ENCODE measurements around the gene EXOSC7.
A peak's percentile ranks its signal among the peaks of the same experiment; 100 is the strongest.

Gene EXOSC7

GRCh38 chr3:45021524-45022297, 45.7 kb downstream of the EXOSC7 start:
- TF ChIP-seq, protein P1, sequence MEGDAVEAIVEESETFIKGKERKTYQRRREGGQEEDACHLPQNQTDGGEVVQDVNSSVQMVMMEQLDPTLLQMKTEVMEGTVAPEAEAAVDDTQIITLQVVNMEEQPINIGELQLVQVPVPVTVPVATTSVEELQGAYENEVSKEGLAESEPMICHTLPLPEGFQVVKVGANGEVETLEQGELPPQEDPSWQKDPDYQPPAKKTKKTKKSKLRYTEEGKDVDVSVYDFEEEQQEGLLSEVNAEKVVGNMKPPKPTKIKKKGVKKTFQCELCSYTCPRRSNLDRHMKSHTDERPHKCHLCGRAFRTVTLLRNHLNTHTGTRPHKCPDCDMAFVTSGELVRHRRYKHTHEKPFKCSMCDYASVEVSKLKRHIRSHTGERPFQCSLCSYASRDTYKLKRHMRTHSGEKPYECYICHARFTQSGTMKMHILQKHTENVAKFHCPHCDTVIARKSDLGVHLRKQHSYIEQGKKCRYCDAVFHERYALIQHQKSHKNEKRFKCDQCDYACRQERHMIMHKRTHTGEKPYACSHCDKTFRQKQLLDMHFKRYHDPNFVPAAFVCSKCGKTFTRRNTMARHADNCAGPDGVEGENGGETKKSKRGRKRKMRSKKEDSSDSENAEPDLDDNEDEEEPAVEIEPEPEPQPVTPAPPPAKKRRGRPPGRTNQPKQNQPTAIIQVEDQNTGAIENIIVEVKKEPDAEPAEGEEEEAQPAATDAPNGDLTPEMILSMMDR (IDR thresholded peaks at IDR 0.05; ENCODE audit: low read depth, low read length) = no peak
- no peak for DNase-seq (ENCODE audit: extremely low read depth, low read depth)

GRCh38 chr3:45023675-45024074, 47.6 kb downstream of the EXOSC7 start:
- TF ChIP-seq, protein P1 (IDR thresholded peaks at IDR 0.05; ENCODE audit: low read depth, low read length) = no peak
- DNase-seq (ENCODE audit: extremely low read depth, low read depth) = no peak

GRCh38 chr3:45024542-45025255, 48.7 kb downstream of the EXOSC7 start:
- TF ChIP-seq, protein P1 (IDR thresholded peaks at IDR 0.05; ENCODE audit: low read depth, low read length) = no peak
- DNase-seq (ENCODE audit: extremely low read depth, low read depth) = no peak

- peak; percentile 49 for DNase-seq (ENCODE audit: extremely low read depth, low read depth)
- TF ChIP-seq, protein P1 (IDR thresholded peaks at IDR 0.05; ENCODE audit: low read depth, low read length) = no peak
These were observed 50.0 kb downstream of the EXOSC7 start, which contains the start of gene CLEC3B for GRCh38 chr3:45026038-45026437. Gene CLEC3B, plus strand, starts transcription at chr3:45026303. Its CDS starts 60 bp downstream, at chr3:45026363.

DNA sequence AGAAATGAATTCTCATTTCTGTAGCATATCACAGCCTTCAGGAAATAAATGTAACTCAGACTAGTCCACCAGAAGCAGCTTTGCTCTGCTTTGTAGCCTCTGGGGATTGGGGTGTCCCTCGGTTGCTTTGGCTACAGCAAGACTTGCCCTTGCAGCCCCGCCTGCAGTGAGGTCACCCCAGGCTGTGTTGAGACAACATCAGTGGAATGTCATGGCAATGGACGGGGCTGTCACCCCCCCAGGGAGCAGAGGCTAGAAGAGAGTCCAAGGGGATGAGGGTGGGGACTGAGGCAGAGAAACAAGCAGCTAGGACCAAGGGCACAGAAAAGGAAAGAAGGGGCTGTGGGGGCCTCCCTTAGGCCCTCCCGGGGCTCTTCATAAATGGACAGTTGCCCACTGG, 50.9 kb downstream of the EXOSC7 start:
- no peak for DNase-seq (ENCODE audit: extremely low read depth, low read depth)

DNA sequence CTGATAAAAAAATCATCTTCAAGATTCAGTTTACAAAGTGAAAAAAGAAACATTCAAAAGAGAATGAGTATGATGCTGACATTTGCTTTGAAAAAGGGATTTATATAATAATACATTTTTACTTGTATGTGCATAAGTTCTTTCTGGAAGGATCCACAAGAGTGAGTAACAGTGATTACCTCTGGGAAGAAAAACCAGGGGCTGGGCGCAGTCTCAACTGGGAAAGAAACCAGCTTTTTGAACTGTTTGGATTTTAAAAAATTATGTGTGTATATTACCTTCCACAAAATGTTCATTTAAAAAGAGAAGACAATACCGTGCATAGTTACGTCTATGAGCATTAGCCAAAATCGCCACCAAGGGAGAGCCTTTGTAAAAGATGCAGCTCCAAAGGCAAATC, 51.4 kb downstream of the EXOSC7 start:
- TF ChIP-seq, protein P1 (IDR thresholded peaks at IDR 0.05; ENCODE audit: low read depth, low read length) = no peak
- no peak for DNase-seq (ENCODE audit: extremely low read depth, low read depth)

More for the DNA sequence above, 50.9 kb downstream of the EXOSC7 start:
- TF ChIP-seq, protein P1 (IDR thresholded peaks at IDR 0.05; ENCODE audit: low read depth, low read length) = no peak

DNA sequence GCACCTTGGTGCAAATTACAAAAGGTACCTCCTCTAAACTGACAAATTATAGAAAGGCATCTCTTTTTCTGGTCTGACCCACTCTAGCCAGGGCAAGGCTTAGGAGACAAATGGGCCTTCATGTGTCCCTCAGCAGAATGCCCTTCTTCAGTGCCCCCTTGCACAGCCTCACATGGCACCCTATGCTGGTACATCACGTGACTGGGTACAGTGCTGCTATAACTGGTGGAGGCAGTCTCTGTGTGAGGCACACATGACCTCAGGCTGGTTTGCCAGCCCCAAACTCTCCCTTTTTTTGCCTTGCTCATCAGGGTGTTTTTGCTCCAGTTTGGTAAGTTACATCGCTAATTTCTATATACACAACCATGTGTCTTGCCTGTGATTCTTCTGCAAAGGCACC, 53.2 kb downstream of the EXOSC7 start:
- no peak for DNase-seq (ENCODE audit: extremely low read depth, low read depth)
- TF ChIP-seq, protein P1 (IDR thresholded peaks at IDR 0.05; ENCODE audit: low read depth, low read length) = no peak

Data from AG09319 (cell line).